Left colon (tissue), 2 donors: ENCODE measurements around the gene HS1BP3. TPM values are rescaled to one million over a fixed set of nuclear protein-coding genes. Genes with fewer than 3 reads are reported as not detected.

Experiments
- ATAC-seq: fragments of 200-7000 bp; cut with Tn5 transposase; one replicate; pipeline ENCODE4 v1.9.1; 2020; ENCODE audit warnings: mild to moderate bottlenecking, moderate library complexity
- DNase-seq, 2 donors: peaks; one replicate each; pipeline ENCODE4 v3.0.0-alpha.2; 2020
- intact Hi-C, 2 donors: fragments of 100-400 bp; cut with DNase I in 1 of 2; cut with micrococcal nuclease in 1 of 2; formaldehyde crosslinking; loops; one replicate each; pipeline versions ENCODE4 v1.11.2 to v1.14.0; 2022; cut with DNase I, micrococcal nuclease
- total RNA-seq, 2 donors: library from RNA; stranded (reverse); fragmentation: NEBNext Ultra II Directional; extraction: Animal tissue kit (Norgen Biotek cat#: 25700); gene quantifications; one replicate each; pipeline ENCODE4 v1.2.1, GENCODE V29; 2021
- donor health status: DM: no; HTN: no; CAD: no.
- donor health status: DM: yes; HTN: yes; CAD: no.

HS1BP3 gene
- total RNA-seq, 2 donors from 2014 or later: 26.9 to 33.5 TPM

GRCh38 chr2:20666304-20667150, 15.6 kb upstream of the HS1BP3 start, which contains the start of gene GDF7:
Gene GDF7, plus strand, starts transcription at chr2:20667144. Its CDS starts 96 bp downstream, at chr2:20667240.
- intact Hi-C loops: loop anchor here in 1 of 2 donors (10.0 kb wide), 1 partner anchor 298 kb away; no protein-coding TSS in a partner anchor
- ATAC-seq (peak; percentile 73), DNase-seq (peak; percentile 44 to 70)

- peak; percentile 24 for ATAC-seq
- DNase-seq: no peak
- intact Hi-C loops: loop anchor here in 1 of 2 donors (10.0 kb wide), 1 partner anchor 299 kb away; no protein-coding TSS in a partner anchor
These were observed 15.1 kb upstream of the HS1BP3 start for GRCh38 chr2:20666005-20666303.

DNA sequence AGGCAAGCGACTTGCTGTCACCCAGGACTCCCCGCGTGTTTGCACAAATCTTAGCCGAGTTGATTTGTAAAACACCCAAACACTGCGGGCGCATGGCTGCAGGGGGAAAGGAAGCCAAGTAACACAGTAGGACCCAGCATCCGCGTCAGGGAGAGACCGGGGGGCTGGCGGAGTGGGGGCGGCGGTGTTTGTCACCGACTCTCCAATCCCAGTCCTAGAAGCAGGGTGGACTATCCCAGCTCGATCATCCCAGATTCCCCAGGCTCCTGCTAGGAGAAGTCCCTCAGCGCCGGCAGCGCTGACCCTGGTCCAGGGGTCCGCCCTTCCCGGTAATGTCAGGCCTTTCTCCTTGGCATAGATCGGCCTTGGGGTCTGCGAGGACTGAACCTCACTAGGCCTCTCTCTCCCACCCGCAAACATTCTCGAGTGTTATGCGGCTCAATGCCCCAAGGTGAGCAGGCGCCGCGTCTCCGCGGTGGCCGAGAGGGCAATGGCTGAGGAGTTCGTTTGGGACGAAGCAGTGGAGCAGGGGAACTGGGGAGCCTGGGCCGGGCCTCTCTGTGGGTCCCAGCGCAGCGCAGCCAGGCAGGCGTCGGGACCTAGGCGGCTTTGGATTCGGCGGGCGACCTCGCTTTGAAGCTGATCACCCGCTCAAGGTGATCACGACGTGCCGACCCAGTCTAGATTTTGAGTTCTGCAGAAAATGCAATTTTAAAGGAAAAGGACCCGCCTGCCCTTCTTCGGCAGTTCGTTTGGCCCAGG, 14.5 kb upstream of the HS1BP3 start:
- intact Hi-C loops: loop anchor here in 1 of 2 donors (10.0 kb wide), 1 partner anchor 299 kb away; no protein-coding TSS in a partner anchor
- ATAC-seq: no peak

GRCh38 chr2:20664431-20665242, 13.7 kb upstream of the HS1BP3 start:
- DNase-seq (no peak), ATAC-seq (no peak)
- intact Hi-C loops: loop anchor here (5.0 to 10.0 kb wide), 2 partner anchors 298 to 300 kb away; no protein-coding TSS in a partner anchor

More for the DNA sequence above, 14.5 kb upstream of the HS1BP3 start:
- no peak for DNase-seq

DNA sequence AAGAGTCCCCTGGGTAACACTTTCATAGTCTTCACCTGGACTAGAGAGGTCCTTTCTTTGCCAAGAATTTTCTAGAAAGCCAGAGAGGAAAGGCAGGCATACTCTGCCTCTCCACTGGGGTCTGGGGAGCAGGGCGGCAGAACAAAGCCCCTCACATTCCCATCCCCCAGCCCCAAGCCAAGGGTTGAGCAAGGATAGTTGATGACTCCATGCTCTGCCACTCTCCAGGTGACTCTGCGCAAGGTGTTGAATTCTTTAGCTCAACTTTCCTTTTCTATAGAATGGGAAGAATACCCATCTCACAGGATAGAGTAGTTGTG, 13.1 kb upstream of the HS1BP3 start:
- intact Hi-C loops: loop anchor here (5.0 to 10.0 kb wide), 2 partner anchors 298 to 301 kb away; no protein-coding TSS in a partner anchor
- DNase-seq (no peak), ATAC-seq (no peak)

DNA sequence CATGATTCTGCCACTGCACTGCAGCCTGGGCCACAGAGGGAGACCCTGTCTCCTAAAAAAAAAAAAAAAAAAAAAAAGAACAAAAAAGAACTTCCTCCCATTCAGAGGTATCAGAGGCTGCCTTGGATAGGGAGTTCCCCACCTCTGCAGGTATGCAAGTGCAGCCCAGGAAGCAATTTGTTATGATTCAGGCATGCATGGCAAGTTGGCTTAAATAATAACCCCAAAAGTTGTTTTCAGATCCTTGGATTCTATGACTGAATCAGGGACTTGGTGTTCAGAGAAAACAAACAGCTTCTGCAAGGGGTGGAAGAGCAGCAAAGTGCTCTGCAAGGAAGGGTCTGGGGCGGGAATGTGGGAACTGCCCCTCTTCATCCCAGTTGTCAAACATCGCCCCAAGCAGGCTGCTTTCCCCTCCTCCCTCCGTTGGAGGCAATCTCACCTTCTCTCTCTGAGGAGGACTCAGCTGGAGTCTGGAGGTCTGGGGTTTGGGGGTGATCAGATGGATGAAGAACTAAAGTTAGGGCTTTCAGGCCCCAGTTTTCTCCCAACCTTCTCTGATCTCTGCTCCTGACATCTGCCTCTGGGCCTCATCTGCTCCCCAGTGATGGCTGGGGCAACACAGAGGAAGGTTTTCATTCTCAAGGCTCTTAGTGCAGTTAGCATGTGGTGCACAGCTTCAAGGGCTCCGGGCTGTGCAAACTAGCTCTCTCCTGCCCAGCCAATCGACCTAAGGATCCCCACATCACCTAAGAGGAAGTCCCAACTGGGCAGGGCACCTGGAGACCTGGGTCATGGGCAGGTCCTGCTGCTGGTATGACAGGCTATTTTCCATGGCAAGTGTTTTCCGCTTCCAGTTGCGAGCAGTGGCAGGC, 12.5 kb upstream of the HS1BP3 start:
- no peak for DNase-seq
- ATAC-seq: no peak
- intact Hi-C loops: loop anchor here (5.0 to 10.0 kb wide), 2 partner anchors 299 to 301 kb away; no protein-coding TSS in a partner anchor

DNA sequence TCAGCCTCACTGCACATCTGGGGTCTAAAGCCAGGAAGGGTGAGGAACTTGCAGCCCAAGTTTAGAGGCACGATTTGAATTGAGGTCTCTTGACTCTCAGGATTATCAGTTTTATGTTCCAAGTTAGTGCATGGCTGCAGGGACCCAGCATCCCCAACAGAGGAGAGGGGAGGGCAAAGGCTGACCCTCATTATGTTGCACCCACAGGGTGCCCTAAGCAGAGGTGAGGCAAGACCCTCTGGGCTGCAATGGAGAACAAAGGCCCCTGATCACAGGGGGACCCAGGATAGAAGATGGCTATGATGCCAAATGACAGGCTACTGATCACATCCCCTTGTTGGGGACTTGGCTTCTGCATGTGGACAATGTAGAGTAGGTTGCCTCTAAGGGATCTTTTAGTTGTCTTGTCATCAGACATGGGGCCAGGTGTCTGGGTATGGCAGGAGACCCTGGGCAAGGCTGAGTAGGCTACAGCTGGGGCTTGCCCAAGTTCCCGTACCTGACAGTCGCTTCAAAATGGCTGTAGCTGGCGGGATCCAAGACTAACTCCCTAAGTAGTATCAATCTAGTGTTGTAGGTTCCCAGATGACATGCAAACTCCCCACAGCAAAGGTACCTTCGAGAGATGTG, 11.5 kb upstream of the HS1BP3 start:
- intact Hi-C loops: loop anchor here (5.0 to 10.0 kb wide), 2 partner anchors 300 to 302 kb away; no protein-coding TSS in a partner anchor
- ATAC-seq (no peak), DNase-seq (no peak)

GRCh38 chr2:20661421-20662307, 10.8 kb upstream of the HS1BP3 start:
- DNase-seq: peak in 1 of 2 donors; percentile 64
- intact Hi-C loops: loop anchor here (5.0 to 10.0 kb wide), 2 partner anchors 301 to 303 kb away; no protein-coding TSS in a partner anchor
- ATAC-seq: peak; percentile 75

DNA sequence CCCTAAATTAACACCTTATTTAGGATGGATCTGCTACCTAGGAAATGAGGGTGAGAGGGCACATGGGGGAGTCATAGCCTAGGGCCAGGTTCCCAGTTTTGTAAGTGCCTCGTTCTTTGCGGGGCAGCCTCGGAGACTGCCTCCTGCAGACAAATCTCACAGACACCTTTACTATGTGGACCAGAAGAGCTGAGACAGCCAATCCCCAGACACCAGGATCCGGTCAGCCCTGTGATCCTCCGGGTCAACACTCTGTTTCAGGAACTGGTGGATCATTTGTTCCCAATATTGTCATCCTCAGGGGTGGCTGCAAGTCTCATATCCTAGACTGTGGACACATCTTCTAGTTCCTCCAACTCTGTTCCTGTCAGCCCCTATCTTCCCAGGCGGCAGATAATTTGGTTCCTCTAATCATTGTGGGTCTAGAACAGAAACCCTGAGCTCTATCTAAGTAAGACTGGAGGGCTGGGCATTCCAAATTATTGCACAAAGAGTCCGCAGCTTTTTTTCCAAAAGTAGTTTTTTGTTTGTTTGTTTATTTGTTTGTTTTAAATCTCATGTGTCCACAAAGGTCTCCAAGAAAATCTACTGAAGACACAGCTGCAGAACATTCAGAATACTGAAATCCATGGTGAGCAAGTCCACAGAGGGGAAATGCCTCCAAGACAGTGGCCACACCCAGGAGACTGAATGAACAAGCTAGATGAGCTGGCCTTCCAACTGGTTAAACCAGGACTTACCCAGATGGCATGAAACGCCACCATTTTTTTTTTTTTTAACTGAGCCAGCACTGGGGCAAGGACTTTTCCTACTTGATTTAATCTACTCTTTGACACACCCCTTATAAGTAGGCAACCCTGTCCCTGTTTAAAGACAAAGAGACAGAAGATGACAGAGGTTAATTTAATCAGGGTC, 9.9 kb upstream of the HS1BP3 start:
- peak; percentile 56 for ATAC-seq
- intact Hi-C loops: loop anchor here (5.0 to 10.0 kb wide), 2 partner anchors 302 to 304 kb away; no protein-coding TSS in a partner anchor
- no peak for DNase-seq

- DNase-seq: no peak
- ATAC-seq: no peak
- intact Hi-C loops: no loop called here
These were observed 6.8 kb upstream of the HS1BP3 start for GRCh38 chr2:20657522-20658235.

GRCh38 chr2:20656561-20656960, 5.7 kb upstream of the HS1BP3 start:
- DNase-seq (no peak), ATAC-seq (no peak)
- intact Hi-C loops: no loop called here

- ATAC-seq (no peak), DNase-seq (no peak)
- intact Hi-C loops: no loop called here
These were observed 3.6 kb upstream of the HS1BP3 start for GRCh38 chr2:20654535-20654813.

DNA sequence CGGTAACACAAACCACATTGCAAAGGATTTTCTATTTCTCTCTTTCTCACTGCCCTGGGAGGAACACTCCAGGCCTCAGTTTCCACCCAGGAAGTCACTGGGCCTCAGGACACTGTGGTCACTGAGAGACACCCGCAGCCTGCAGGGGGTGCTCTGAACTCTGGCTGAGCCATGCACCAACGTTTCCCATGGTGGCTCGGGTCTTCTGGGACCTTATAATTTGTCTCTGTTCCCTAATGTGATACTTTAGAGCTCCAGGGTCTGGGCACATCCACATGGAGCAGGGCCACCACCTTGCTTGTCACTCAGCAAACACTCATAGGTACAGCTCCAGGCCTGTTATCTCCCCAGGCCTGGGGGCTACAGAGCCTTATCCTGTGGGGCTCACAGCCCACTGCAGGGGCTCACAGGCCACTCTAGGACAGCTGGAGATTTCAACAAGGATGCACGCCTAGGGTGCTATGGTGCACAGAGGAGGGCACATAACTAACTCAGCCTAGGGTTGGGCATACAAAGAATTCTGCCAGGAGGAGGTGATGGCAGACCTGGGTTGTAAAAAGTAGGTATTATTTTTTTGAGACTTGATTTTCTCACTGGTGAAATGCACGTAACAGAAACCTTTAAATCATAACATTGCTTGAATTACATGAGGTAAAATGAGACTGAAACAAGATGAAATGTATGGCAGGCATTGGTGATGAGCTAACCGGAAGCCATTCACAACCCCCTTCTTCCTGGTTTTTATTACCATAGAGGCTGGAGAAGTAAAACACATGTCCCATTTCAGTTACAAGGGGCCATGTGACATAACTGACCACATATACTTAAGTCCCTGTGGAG, 3.0 kb upstream of the HS1BP3 start:
- ATAC-seq: no peak
- no peak for DNase-seq
- intact Hi-C loops: no loop called here
